ENCODE results near the gene ADPRHL1.

Gene ADPRHL1

GRCh38 chr13:113354831-113355610 lies 98.3 kb downstream of the ADPRHL1 start:
- H3K4me3 ChIP-seq (ENCODE audit: low read depth, low read length) = no peak overlapping the region
- no peak for TF ChIP-seq CTCF (IDR thresholded peaks at IDR 0.05; ENCODE audit: low read depth, low read length)
- DNase-seq (ENCODE audit: low read depth, low spot score) = no peak
- in situ Hi-C loops (cut with HindIII; ENCODE audit: low sequenced_read_pairs) = no loop called here

- in situ Hi-C loops (cut with HindIII; ENCODE audit: low sequenced_read_pairs) = no loop called here
- no peak overlapping the region for H3K4me3 ChIP-seq (ENCODE audit: low read depth, low read length)
- no peak for TF ChIP-seq CTCF (IDR thresholded peaks at IDR 0.05; ENCODE audit: low read depth, low read length)
- DNase-seq (ENCODE audit: low read depth, low spot score) = no peak
Measured at GRCh38 chr13:113353254-113353653, 100.0 kb downstream of the ADPRHL1 start.

- DNase-seq (ENCODE audit: low read depth, low spot score) = no peak
- in situ Hi-C loops (cut with HindIII; ENCODE audit: low sequenced_read_pairs) = no loop called here
- TF ChIP-seq CTCF (IDR thresholded peaks at IDR 0.05; ENCODE audit: low read depth, low read length) = no peak
- H3K4me3 ChIP-seq (ENCODE audit: low read depth, low read length) = no peak overlapping the region
Measured at GRCh38 chr13:113351514-113352026, 101.7 kb downstream of the ADPRHL1 start.

GRCh38 chr13:113350938-113351335 lies 102.4 kb downstream of the ADPRHL1 start:
- in situ Hi-C loops (cut with HindIII; ENCODE audit: low sequenced_read_pairs) = no loop called here
- H3K4me3 ChIP-seq (ENCODE audit: low read depth, low read length) = no peak overlapping the region
- no peak for TF ChIP-seq CTCF (IDR thresholded peaks at IDR 0.05; ENCODE audit: low read depth, low read length)
- no peak for DNase-seq (ENCODE audit: low read depth, low spot score)

GRCh38 chr13:113350065-113350937 lies 103.0 kb downstream of the ADPRHL1 start:
- in situ Hi-C loops (cut with HindIII; ENCODE audit: low sequenced_read_pairs) = no loop called here
- no peak for TF ChIP-seq CTCF (IDR thresholded peaks at IDR 0.05; ENCODE audit: low read depth, low read length)
- no peak overlapping the region for H3K4me3 ChIP-seq (ENCODE audit: low read depth, low read length)
- no peak for DNase-seq (ENCODE audit: low read depth, low spot score)
